MM.1S (cell line): ENCODE data around the gene CD300LB.

ENCODE experiments used
- DNase-seq: peaks from one replicate; pipeline ENCODE4 v3.0.0-alpha.2; 2015
- H2AFZ ChIP-seq: fragments of 300-600 bp; sonication (generic); 2 replicates; pipeline ENCODE4 v1.6.0; 2016; ENCODE audit warnings: antibody characterized with exemption, low read length
- H3F3A ChIP-seq: fragments of 300-600 bp; sonication (generic); 2 replicates; pipeline ENCODE4 v1.6.1; 2016; ENCODE audit warnings: mild to moderate bottlenecking, antibody characterized with exemption, low read length, moderate library complexity, mixed read lengths; ENCODE audit not compliant: insufficient read depth
- H3K27ac ChIP-seq: fragments of 300-600 bp; sonication (generic); 2 replicates; pipeline ENCODE4 v1.5.1; 2016; ENCODE audit warnings: mild to moderate bottlenecking, low read length
- H3K27me3 ChIP-seq: fragments of 300-600 bp; sonication (generic); replicated peaks from 2 replicates; pipeline ENCODE4 v1.6.0; 2016; ENCODE audit warnings: low read length; ENCODE audit not compliant: insufficient read depth
- H3K36me3 ChIP-seq: fragments of 300-600 bp; sonication (generic); replicated peaks from 2 replicates; pipeline ENCODE4 v1.6.1; 2016; ENCODE audit warnings: mild to moderate bottlenecking, low read length, mixed read lengths; ENCODE audit not compliant: insufficient read depth
- H3K4me1 ChIP-seq: fragments of 300-600 bp; sonication (generic); 2 replicates; pipeline ENCODE4 v1.6.1; 2016; ENCODE audit warnings: low read length, mixed read lengths
- H3K4me2 ChIP-seq: fragments of 300-600 bp; sonication (generic); 2 replicates; pipeline ENCODE4 v1.6.0; 2016; ENCODE audit warnings: low read depth, low read length
- H3K4me3 ChIP-seq: fragments of 300-600 bp; sonication (generic); 2 replicates; pipeline ENCODE4 v1.5.1; 2016; ENCODE audit warnings: low read length, mixed read lengths
- H3K79me2 ChIP-seq: fragments of 300-600 bp; sonication (generic); 2 replicates; pipeline ENCODE4 v1.6.1; 2016; ENCODE audit warnings: mixed run types, low read length, mixed read lengths
- H3K9ac ChIP-seq: fragments of 300-600 bp; sonication (generic); 2 replicates; pipeline ENCODE4 v1.6.1; 2016; ENCODE audit warnings: low read length, mixed read lengths
- H3K9me2 ChIP-seq: fragments of 300-600 bp; sonication (generic); replicated peaks from 2 replicates; pipeline ENCODE4 v1.6.1; 2016; ENCODE audit warnings: mild to moderate bottlenecking, low read length, mixed read lengths; ENCODE audit not compliant: insufficient read depth
- H3K9me3 ChIP-seq: fragments of 300-600 bp; sonication (generic); replicated peaks from 2 replicates; pipeline ENCODE4 v1.6.1; 2016; ENCODE audit warnings: mild to moderate bottlenecking, low read length, mixed read lengths; ENCODE audit not compliant: insufficient read depth
- H4K20me1 ChIP-seq: fragments of 300-600 bp; sonication (generic); 2 replicates; pipeline ENCODE4 v1.6.1; 2016; ENCODE audit warnings: mild to moderate bottlenecking, low read length, moderate library complexity, mixed read lengths; ENCODE audit not compliant: insufficient read depth
- EZH2 ChIP-seq: fragments of 300-600 bp; sonication (generic); optimal IDR thresholded peaks from 2 replicates; pipeline ENCODE3; 2017; ENCODE audit warnings: low read depth, mild to moderate bottlenecking, antibody characterized with exemption, low read length, mixed read lengths
- EZH2phosphoT487 ChIP-seq: fragments of 300-600 bp; sonication (generic); IDR thresholded peaks from 2 replicates; pipeline ENCODE4 v1.6.1; 2018; ENCODE audit warnings: antibody characterized with exemption, low read length
- TF ChIP-seq, protein P1 (sequence below): fragments of 300-600 bp; sonication (generic); IDR thresholded peaks from 2 replicates; pipeline ENCODE4 v1.5.1; 2016; ENCODE audit warnings: antibody characterized with exemption, low read length, mixed read lengths

The CD300LB gene

GRCh38 chr17:74513987-74514631 lies 17.2 kb downstream of the CD300LB start:
- H4K20me1 ChIP-seq: no peaks in the 10 kb centered on the region
- no peaks in the 10 kb centered on the region for H3K79me2 ChIP-seq
- no peaks in the 10 kb centered on the region for H3F3A ChIP-seq
- no peaks in the 10 kb centered on the region for H3K36me3 ChIP-seq
- H3K4me3 ChIP-seq: no peak overlapping the region
- no peak overlapping the region for H3K4me2 ChIP-seq
- no peaks in the 10 kb centered on the region for H3K9me3 ChIP-seq
- H3K9me2 ChIP-seq: no peaks in the 10 kb centered on the region
- DNase-seq: peak; percentile 10
- H3K27me3 ChIP-seq: peaks cover 63% of the 10 kb centered on the region
- no peak overlapping the region for H3K9ac ChIP-seq
- no peak overlapping the region for H3K27ac ChIP-seq
- no peak for TF ChIP-seq EZH2phosphoT487
- TF ChIP-seq EZH2: no peak
- TF ChIP-seq, protein P1, sequence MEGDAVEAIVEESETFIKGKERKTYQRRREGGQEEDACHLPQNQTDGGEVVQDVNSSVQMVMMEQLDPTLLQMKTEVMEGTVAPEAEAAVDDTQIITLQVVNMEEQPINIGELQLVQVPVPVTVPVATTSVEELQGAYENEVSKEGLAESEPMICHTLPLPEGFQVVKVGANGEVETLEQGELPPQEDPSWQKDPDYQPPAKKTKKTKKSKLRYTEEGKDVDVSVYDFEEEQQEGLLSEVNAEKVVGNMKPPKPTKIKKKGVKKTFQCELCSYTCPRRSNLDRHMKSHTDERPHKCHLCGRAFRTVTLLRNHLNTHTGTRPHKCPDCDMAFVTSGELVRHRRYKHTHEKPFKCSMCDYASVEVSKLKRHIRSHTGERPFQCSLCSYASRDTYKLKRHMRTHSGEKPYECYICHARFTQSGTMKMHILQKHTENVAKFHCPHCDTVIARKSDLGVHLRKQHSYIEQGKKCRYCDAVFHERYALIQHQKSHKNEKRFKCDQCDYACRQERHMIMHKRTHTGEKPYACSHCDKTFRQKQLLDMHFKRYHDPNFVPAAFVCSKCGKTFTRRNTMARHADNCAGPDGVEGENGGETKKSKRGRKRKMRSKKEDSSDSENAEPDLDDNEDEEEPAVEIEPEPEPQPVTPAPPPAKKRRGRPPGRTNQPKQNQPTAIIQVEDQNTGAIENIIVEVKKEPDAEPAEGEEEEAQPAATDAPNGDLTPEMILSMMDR: no peak
- no peaks in the 10 kb centered on the region for H3K4me1 ChIP-seq
- no peak overlapping the region for H2AFZ ChIP-seq

GRCh38 chr17:74512624-74513091 lies 18.6 kb downstream of the CD300LB start:
- Histone ChIP-seq H3K79me2 (no peaks in the 10 kb centered on the region), H3K27me3 (peaks cover 66% of the 10 kb centered on the region), H3K4me1 (no peaks in the 10 kb centered on the region), H3K36me3 (no peaks in the 10 kb centered on the region), H3F3A (no peaks in the 10 kb centered on the region), H3K9ac (no peak overlapping the region), H3K4me3 (no peak overlapping the region), H3K9me3 (no peaks in the 10 kb centered on the region), H3K9me2 (no peaks in the 10 kb centered on the region), H3K4me2 (no peak overlapping the region), H3K27ac (no peak overlapping the region), H4K20me1 (no peaks in the 10 kb centered on the region), H2AFZ (no peak overlapping the region)
- DNase-seq: no peak
- no peak for TF ChIP-seq EZH2
- no peak for TF ChIP-seq EZH2phosphoT487
- TF ChIP-seq, protein P1: no peak

GRCh38 chr17:74512036-74512435 lies 19.2 kb downstream of the CD300LB start:
- H3F3A ChIP-seq: no peaks in the 10 kb centered on the region
- TF ChIP-seq EZH2 (no peak), EZH2phosphoT487 (no peak)
- TF ChIP-seq, protein P1: no peak
- DNase-seq: no peak
- H3K27ac ChIP-seq: no peak overlapping the region
- H3K4me3 ChIP-seq: no peak overlapping the region
- no peak overlapping the region for H2AFZ ChIP-seq
- no peak overlapping the region for H3K9ac ChIP-seq
- H3K4me2 ChIP-seq: no peak overlapping the region
- H3K9me3 ChIP-seq: no peaks in the 10 kb centered on the region
- no peaks in the 10 kb centered on the region for H3K4me1 ChIP-seq
- H3K27me3 ChIP-seq: peaks cover 64% of the 10 kb centered on the region
- H3K9me2 ChIP-seq: no peaks in the 10 kb centered on the region
- H3K79me2 ChIP-seq: no peaks in the 10 kb centered on the region
- H4K20me1 ChIP-seq: no peaks in the 10 kb centered on the region
- H3K36me3 ChIP-seq: no peaks in the 10 kb centered on the region
